ENCODE data around the gene SLC24A3. TPM values are rescaled to one million over a fixed set of nuclear protein-coding genes. Genes with fewer than 3 reads are reported as not detected.

SLC24A3 gene
- polyA plus RNA-seq, 1 donor (not counting 4 experiments of a cell fraction or from before 2014, with no cell fraction given), result 0.17 TPM

DNA sequence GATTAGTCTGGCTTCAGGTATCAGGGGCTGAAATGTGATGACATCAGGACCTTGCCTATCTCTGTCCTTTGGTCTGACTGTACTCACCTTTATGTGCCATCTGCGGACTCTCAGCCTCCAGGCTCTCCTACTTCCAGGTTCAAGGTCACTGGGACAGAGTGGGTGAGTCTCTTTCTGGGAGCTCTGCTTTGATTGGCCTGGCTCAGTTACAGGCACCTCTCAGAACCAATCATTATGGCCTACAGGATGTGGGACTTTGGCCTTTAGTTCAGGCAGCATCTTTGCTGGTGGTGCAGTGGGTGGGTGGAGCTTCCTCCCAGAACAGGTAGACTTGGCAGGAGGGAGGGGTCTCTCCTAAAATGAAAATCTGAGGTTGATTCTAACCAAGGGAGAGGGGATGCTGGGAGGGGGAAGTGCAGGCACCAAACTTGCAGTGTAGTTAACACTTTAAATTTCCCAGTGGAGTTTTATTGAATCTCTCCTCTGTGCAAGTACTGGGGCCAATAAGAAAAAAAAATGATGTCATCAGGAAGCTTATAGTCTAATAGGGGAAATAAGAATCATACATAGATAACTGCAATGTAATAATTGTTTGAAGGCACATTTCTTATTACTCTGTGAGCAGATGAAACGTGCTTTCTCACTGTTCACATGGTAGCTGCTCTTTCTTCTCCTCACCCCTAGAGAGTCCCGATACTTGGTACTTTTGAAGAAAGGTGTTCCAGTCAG is 53.4 kb downstream of the SLC24A3 start:
- Histone ChIP-seq H3K79me2 (ENCODE audit: control insufficient read depth, insufficient read depth, low read length) (no peaks in the 10 kb centered on the region), H3K9me1 (ENCODE audit: control insufficient read depth, extremely low read depth, insufficient read depth, low read length) (no peaks in the 10 kb centered on the region), H2AFZ (ENCODE audit: control insufficient read depth, low read length) (no peak overlapping the region), H3K4me2 (ENCODE audit: control insufficient read depth, extremely low read depth, insufficient read depth, low read depth, low read length) (no peak overlapping the region), H4K20me1 (ENCODE audit: control insufficient read depth, extremely low read depth, insufficient read depth, low read length) (no peaks in the 10 kb centered on the region), H3K9me3 (ENCODE audit: control insufficient read depth, low read depth, low read length) (no peaks in the 10 kb centered on the region), H3K27me3 (ENCODE audit: control insufficient read depth, extremely low read depth, insufficient read depth, low read length) (no peaks in the 10 kb centered on the region), H3K27ac (ENCODE audit: control insufficient read depth, insufficient read depth, low read length) (no peak overlapping the region), H3K4me3 (ENCODE audit: control insufficient read depth in 2 of 3, extremely low read depth in 1 of 3, insufficient read depth in 2 of 3, low read depth in 1 of 3, low read length in 3 of 3) (no peak overlapping the region), H3K4me1 (ENCODE audit: control insufficient read depth, extremely low read depth, insufficient read depth, low read length) (no peaks in the 10 kb centered on the region), H3K36me3 (ENCODE audit: control insufficient read depth in 2 of 2, extremely low read depth in 1 of 2, insufficient read depth in 2 of 2, low read length in 2 of 2) (no peaks in the 10 kb centered on the region), H3K9ac (ENCODE audit: control insufficient read depth, extremely low read depth, insufficient read depth, low read length) (no peak overlapping the region)
- dilution Hi-C loops (cut with MboI; ENCODE audit: extremely low pct_ligation_motif_present, low sequenced_read_pairs), result no loop called here
- DNase-seq (ENCODE audit: low read depth, low spot score) (no peak), FAIRE-seq (no peak)
- TF ChIP-seq, protein P1, sequence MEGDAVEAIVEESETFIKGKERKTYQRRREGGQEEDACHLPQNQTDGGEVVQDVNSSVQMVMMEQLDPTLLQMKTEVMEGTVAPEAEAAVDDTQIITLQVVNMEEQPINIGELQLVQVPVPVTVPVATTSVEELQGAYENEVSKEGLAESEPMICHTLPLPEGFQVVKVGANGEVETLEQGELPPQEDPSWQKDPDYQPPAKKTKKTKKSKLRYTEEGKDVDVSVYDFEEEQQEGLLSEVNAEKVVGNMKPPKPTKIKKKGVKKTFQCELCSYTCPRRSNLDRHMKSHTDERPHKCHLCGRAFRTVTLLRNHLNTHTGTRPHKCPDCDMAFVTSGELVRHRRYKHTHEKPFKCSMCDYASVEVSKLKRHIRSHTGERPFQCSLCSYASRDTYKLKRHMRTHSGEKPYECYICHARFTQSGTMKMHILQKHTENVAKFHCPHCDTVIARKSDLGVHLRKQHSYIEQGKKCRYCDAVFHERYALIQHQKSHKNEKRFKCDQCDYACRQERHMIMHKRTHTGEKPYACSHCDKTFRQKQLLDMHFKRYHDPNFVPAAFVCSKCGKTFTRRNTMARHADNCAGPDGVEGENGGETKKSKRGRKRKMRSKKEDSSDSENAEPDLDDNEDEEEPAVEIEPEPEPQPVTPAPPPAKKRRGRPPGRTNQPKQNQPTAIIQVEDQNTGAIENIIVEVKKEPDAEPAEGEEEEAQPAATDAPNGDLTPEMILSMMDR (optimal IDR thresholded peaks at IDR 0.05 in 1 of 3, IDR thresholded peaks at IDR 0.05 in 1 of 3, conservative IDR thresholded peaks at IDR 0.05 in 1 of 3; ENCODE audit: extremely low read depth in 1 of 3, insufficient read depth in 2 of 3, low read length in 3 of 3), result no peak
- no peak for TF ChIP-seq EZH2 (IDR thresholded peaks at IDR 0.05; ENCODE audit: low read length)

DNA sequence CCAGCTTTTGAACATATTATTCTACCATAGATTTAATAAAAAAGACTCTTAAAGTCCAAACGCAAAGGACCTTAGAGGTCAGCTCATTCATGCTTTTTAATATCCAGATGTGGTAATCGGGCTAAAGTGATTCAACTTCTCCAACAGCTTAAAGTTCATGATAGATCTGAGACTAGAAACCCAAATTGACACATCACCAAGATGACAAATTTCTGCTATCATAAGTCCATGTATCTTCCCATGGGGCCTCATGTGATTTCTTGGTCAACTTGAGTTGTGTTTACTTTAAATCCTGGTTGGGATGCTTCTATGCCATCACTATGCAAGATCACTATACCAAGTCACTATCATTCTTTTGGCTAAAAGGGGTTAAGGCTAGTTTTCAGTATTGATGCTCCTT is 56.0 kb downstream of the SLC24A3 start:
- H3K4me1 ChIP-seq (ENCODE audit: control insufficient read depth, extremely low read depth, insufficient read depth, low read length), result no peaks in the 10 kb centered on the region
- no peaks in the 10 kb centered on the region for H3K36me3 ChIP-seq (ENCODE audit: control insufficient read depth in 2 of 2, extremely low read depth in 1 of 2, insufficient read depth in 2 of 2, low read length in 2 of 2)
- FAIRE-seq (no peak), DNase-seq (ENCODE audit: low read depth, low spot score) (no peak)
- no peaks in the 10 kb centered on the region for H4K20me1 ChIP-seq (ENCODE audit: control insufficient read depth, extremely low read depth, insufficient read depth, low read length)
- TF ChIP-seq, protein P1 (optimal IDR thresholded peaks at IDR 0.05 in 1 of 3, IDR thresholded peaks at IDR 0.05 in 1 of 3, conservative IDR thresholded peaks at IDR 0.05 in 1 of 3; ENCODE audit: extremely low read depth in 1 of 3, insufficient read depth in 2 of 3, low read length in 3 of 3), result no peak
- TF ChIP-seq EZH2 (IDR thresholded peaks at IDR 0.05; ENCODE audit: low read length), result no peak
- dilution Hi-C loops (cut with MboI; ENCODE audit: extremely low pct_ligation_motif_present, low sequenced_read_pairs), result no loop called here
- H3K27me3 ChIP-seq (ENCODE audit: control insufficient read depth, extremely low read depth, insufficient read depth, low read length), result no peaks in the 10 kb centered on the region
- no peaks in the 10 kb centered on the region for H3K9me1 ChIP-seq (ENCODE audit: control insufficient read depth, extremely low read depth, insufficient read depth, low read length)
- H3K4me2 ChIP-seq (ENCODE audit: control insufficient read depth, extremely low read depth, insufficient read depth, low read depth, low read length), result no peak overlapping the region
- H3K79me2 ChIP-seq (ENCODE audit: control insufficient read depth, insufficient read depth, low read length), result no peaks in the 10 kb centered on the region
- H3K9me3 ChIP-seq (ENCODE audit: control insufficient read depth, low read depth, low read length), result no peaks in the 10 kb centered on the region
- no peak overlapping the region for H2AFZ ChIP-seq (ENCODE audit: control insufficient read depth, low read length)
- H3K9ac ChIP-seq (ENCODE audit: control insufficient read depth, extremely low read depth, insufficient read depth, low read length), result no peak overlapping the region
- no peak overlapping the region for H3K4me3 ChIP-seq (ENCODE audit: control insufficient read depth in 2 of 3, extremely low read depth in 1 of 3, insufficient read depth in 2 of 3, low read depth in 1 of 3, low read length in 3 of 3)
- no peak overlapping the region for H3K27ac ChIP-seq (ENCODE audit: control insufficient read depth, insufficient read depth, low read length)
